ENCODE results near the gene PLCL1.

GRCh38 chr2:197805715-197806633 lies 1.6 kb downstream of the PLCL1 start:
- TF ChIP-seq POLR2A (IDR thresholded peaks at IDR 0.05), result no peak
- no peak for TF ChIP-seq CTCF (IDR thresholded peaks at IDR 0.05)

All from lower leg skin (tissue), 3 donors.